NCI-H2081 treated with DMSO at 0.1 percent for 48 hours (cell line): Measurements from ENCODE around the gene CLOCK.
A peak's percentile ranks its signal among the peaks of the same experiment; 100 is the strongest.

Experiments used
- DNase-seq: peaks from one replicate; lab custom pipeline; 2025; lab: John Stamatoyannopoulos, UW

CLOCK gene

GRCh38 chr4:55411621-55412020 lies 135.1 kb downstream of the CLOCK start:
- DNase-seq: no peak

- DNase-seq: no peak
Measured at GRCh38 chr4:55410431-55410830, 136.3 kb downstream of the CLOCK start.

- DNase-seq: no peak
Measured at GRCh38 chr4:55409468-55410171, 137.1 kb downstream of the CLOCK start.

GRCh38 chr4:55407764-55408163 lies 138.9 kb downstream of the CLOCK start:
- no peak for DNase-seq

GRCh38 chr4:55407119-55407518 lies 139.6 kb downstream of the CLOCK start:
- no peak for DNase-seq

GRCh38 chr4:55406545-55406944 lies 140.2 kb downstream of the CLOCK start:
- no peak for DNase-seq

- DNase-seq: no peak
Measured at GRCh38 chr4:55405073-55405472, 141.6 kb downstream of the CLOCK start.

- DNase-seq: no peak
Measured at GRCh38 chr4:55399581-55399980, 147.1 kb downstream of the CLOCK start.

GRCh38 chr4:55398966-55399365 lies 147.7 kb downstream of the CLOCK start:
- no peak for DNase-seq

- DNase-seq: no peak
Measured at GRCh38 chr4:55398461-55398860, 148.2 kb downstream of the CLOCK start.

GRCh38 chr4:55397520-55398321 lies 149.0 kb downstream of the CLOCK start:
- DNase-seq: no peak

GRCh38 chr4:55397126-55397436 lies 149.6 kb downstream of the CLOCK start:
- no peak for DNase-seq

- no peak for DNase-seq
Measured at GRCh38 chr4:55396308-55397125, 150.2 kb downstream of the CLOCK start.

- DNase-seq: peak; percentile 43
Measured at GRCh38 chr4:55395529-55396307, 151.0 kb downstream of the CLOCK start, which contains the start of gene TMEM165. Gene TMEM165 (plus strand): TSS chr4:55395957. CDS start chr4:55396190, 233 bp downstream.

GRCh38 chr4:55395218-55395528 lies 151.5 kb downstream of the CLOCK start:
- no peak for DNase-seq

- no peak for DNase-seq
Measured at GRCh38 chr4:55393461-55394320, 153.0 kb downstream of the CLOCK start.

GRCh38 chr4:55386840-55387239 lies 159.9 kb downstream of the CLOCK start:
- no peak for DNase-seq

GRCh38 chr4:55386073-55386472 lies 160.6 kb downstream of the CLOCK start:
- DNase-seq: no peak

GRCh38 chr4:55385201-55385649 lies 161.5 kb downstream of the CLOCK start:
- DNase-seq: no peak

- no peak for DNase-seq
Measured at GRCh38 chr4:55382488-55383003, 164.2 kb downstream of the CLOCK start.

GRCh38 chr4:55381502-55381901 lies 165.2 kb downstream of the CLOCK start:
- DNase-seq: no peak
